Astrocyte of the spinal cord (primary cell): ENCODE data around the gene KCNH4.
A peak's percentile ranks its signal among the peaks of the same experiment; 100 is the strongest.

Source experiments
- DNase-seq: peaks from one replicate; pipeline ENCODE4 v3.0.0; 2011; ENCODE audit warnings: low read depth, low spot score
- H3K4me3 ChIP-seq: 2 replicates; pipeline ENCODE4 v1.5.1; 2011; ENCODE audit warnings: low read depth, mild to moderate bottlenecking, low read length, moderate library complexity
- CTCF ChIP-seq: IDR thresholded peaks from 2 replicates; pipeline ENCODE4 v1.5.1; 2012; ENCODE audit warnings: low read depth, mild to moderate bottlenecking, low read length, inconsistent platforms
- in situ Hi-C: cut with HindIII; loops from 2 replicates; pipeline ENCODE4 v1.10.0; 2017; ENCODE audit warnings: low sequenced_read_pairs

KCNH4 gene

GRCh38 chr17:42107597-42108576, 73.1 kb downstream of the KCNH4 start:
- peak overlapping the region; percentile 27 for H3K4me3 ChIP-seq
- no peak for TF ChIP-seq CTCF
- in situ Hi-C loops, result no loop called here
- peak; percentile 62 for DNase-seq

- DNase-seq, result no peak
- no peak for TF ChIP-seq CTCF
Measured at GRCh38 chr17:42107124-42107523, 73.8 kb downstream of the KCNH4 start.

More at GRCh38 chr17:42107124-42107523, 73.8 kb downstream of the KCNH4 start:
- H3K4me3 ChIP-seq, result no peak overlapping the region
- in situ Hi-C loops, result no loop called here
